ENCODE measurements around the gene PTPN14.

DNA sequence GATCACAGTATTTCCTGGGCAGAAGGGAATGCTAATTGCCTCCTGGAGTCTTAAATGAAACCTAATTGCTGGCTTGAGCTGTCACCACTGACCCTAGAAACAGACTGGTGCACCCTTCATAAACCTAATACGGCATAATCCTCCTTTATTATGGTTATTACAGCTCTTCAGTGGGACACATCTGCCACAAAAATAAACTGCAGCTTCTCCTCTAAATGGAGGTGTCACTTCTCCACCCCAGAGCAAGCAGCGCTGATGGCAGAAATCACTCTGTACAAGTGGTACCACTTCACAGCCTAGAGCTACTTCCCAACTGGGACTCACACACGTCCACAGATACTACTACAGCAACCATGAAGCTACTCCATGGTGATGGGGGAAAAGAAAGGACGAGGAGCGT, 11.1 kb downstream of the PTPN14 start:
- TF ChIP-seq, protein P1, sequence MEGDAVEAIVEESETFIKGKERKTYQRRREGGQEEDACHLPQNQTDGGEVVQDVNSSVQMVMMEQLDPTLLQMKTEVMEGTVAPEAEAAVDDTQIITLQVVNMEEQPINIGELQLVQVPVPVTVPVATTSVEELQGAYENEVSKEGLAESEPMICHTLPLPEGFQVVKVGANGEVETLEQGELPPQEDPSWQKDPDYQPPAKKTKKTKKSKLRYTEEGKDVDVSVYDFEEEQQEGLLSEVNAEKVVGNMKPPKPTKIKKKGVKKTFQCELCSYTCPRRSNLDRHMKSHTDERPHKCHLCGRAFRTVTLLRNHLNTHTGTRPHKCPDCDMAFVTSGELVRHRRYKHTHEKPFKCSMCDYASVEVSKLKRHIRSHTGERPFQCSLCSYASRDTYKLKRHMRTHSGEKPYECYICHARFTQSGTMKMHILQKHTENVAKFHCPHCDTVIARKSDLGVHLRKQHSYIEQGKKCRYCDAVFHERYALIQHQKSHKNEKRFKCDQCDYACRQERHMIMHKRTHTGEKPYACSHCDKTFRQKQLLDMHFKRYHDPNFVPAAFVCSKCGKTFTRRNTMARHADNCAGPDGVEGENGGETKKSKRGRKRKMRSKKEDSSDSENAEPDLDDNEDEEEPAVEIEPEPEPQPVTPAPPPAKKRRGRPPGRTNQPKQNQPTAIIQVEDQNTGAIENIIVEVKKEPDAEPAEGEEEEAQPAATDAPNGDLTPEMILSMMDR (IDR thresholded peaks at IDR 0.05): no peak
- no peak for TF ChIP-seq ZFX (IDR thresholded peaks at IDR 0.05; ENCODE audit: borderline replicate concordance)

All from 22Rv1 (cell line).